ENCODE data around the gene ATP10A.

- TF ChIP-seq EZH2 (IDR thresholded peaks at IDR 0.05), result no peak
- no peak for TF ChIP-seq POLR2AphosphoS5 (IDR thresholded peaks at IDR 0.05; ENCODE audit: borderline replicate concordance, low read depth, low read length)
Observed at GRCh38 chr15:25910832-25911231, 47.7 kb upstream of the ATP10A start.
